SK-N-MC (cell line): Measurements from ENCODE around the gene PCDH1.

Experiments used
- EZH2 ChIP-seq: fragments of 200-600 bp; sonication (generic); IDR thresholded peaks from one replicate; pipeline ENCODE4 v1.6.1; 2017; ENCODE audit warnings: antibody characterized with exemption
- POLR2AphosphoS5 ChIP-seq: IDR thresholded peaks from 2 replicates; pipeline ENCODE4 v1.6.1; 2012; ENCODE audit warnings: mild to moderate bottlenecking, low read depth, low read length, borderline replicate concordance

DNA sequence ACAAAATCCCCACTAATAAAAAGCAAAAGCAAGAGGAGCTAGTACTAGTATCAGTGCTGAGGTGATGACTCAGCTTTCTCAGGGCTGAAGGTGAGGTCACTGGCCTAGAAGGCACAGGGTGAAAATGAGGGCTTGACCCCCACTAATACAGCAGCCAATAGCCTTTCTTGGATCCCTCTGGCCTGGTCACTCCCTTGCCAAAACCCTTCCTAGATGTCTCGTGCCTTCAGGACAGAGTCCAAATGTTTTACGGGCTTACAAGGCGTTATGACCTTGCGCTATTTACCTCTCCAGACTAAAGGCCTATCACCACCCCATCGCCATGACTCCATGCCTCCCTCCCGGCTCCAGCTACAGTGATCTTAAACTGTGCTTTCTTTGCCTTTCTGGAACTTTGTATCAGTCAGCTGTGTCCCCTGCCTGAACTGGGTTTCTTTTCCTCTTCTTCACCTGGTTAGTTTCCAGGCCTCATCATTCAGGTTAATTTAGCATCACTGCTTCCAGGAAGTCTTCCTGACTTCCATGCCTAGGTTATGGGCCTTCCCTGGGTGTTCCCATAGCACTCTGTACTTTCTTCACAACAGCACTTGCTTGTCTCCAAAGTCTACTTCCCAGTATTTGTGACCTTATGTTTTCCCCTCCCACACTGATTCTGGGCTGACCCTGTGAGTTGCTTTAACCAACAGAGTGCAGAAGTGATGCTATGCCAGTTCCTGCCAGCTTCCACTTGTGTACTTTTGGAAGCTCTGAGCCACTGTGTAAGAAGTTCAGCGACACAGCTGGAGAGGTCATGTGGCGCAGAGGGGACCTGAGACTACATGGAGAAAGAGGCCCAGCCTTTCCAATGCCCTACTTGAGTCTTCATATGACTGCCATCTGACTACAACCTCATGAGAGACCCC lies 41.3 kb upstream of the PCDH1 start:
- TF ChIP-seq POLR2AphosphoS5 (no peak), EZH2 (no peak)
